HCT116 (cell line): Measurements from ENCODE around the gene EPC1. TPM values are rescaled to one million over a fixed set of nuclear protein-coding genes. Genes with fewer than 3 reads are reported as not detected.

Experiments
- ATAC-seq: fragments of 200-7000 bp; cut with Tn5 transposase; 2 replicates; pipeline ENCODE4 v1.9.1; 2020; ENCODE audit warnings: mild to moderate bottlenecking, moderate library complexity
- BruUV-seq: library from RNA; stranded (reverse); fragments of 400-500 nt; replicated peaks from 2 replicates; lab custom pipeline; 2021; lab: Mats Ljungman, UMichigan
- CTCF ChIA-PET: fragments of 300-600 bp; sonication (Branson Sonifier 250); formaldehyde crosslinking; loops from one replicate; lab custom pipeline; 2021; ENCODE audit warnings: antibody characterized with exemption; lab: Charles Lee
- POLR2A ChIA-PET: fragments of 300-600, 350-600 bp; sonication (Branson Sonifier 250); formaldehyde crosslinking; loops from one replicate; lab custom pipeline; 2021; ENCODE audit warnings: antibody characterized with exemption; lab: Charles Lee
- RAD21 ChIA-PET, 2 experiments: fragments of 300-600 bp; sonication (Branson Sonifier 250); formaldehyde crosslinking; loops; one replicate each; lab custom pipeline; 2023; ENCODE audit warnings: low total read pairs in 2 of 2; ENCODE audit not compliant: uncharacterized antibody in 2 of 2, unreplicated experiment in 2 of 2, low non-redundant PET in 1 of 2; lab: Charles Lee
- DNase-seq: peaks from one replicate; pipeline ENCODE4 v3.0.0-alpha.2; 2010; ENCODE audit warnings: low read depth, low spot score
- H2AFZ ChIP-seq: fragments of 200-600 bp; shearing (Covaris generic), sonication (generic); 2 replicates; pipeline ENCODE4 v1.6.1; 2017; ENCODE audit warnings: low read depth, mixed run types, mixed read lengths, antibody characterized with exemption, low read length; ENCODE audit not compliant: poor library complexity, severe bottlenecking
- H3K27ac ChIP-seq: 2 replicates; pipeline ENCODE4 v1.5.1; 2012; ENCODE audit warnings: low read depth, low read length
- H3K27me3 ChIP-seq: fragments of 200-600 bp; sonication (generic); 2 replicates; pipeline ENCODE4 v1.6.1; 2016; ENCODE audit warnings: mixed run types, low read length, mixed read lengths; ENCODE audit not compliant: insufficient read depth
- H3K36me3 ChIP-seq, 2 experiments: fragments of 200-500 bp in 1 of 2; fragments of 200-600 bp in 1 of 2; sonication (Bioruptor generic) in 1 of 2; sonication (generic) in 1 of 2; 2 replicates each; pipeline versions ENCODE4 v1.5.1 to v1.6.1; 2014 to 2016; ENCODE audit warnings: low read length in 2 of 2, inconsistent platforms in 1 of 2, mixed read lengths in 1 of 2, mixed run types in 1 of 2; ENCODE audit not compliant: insufficient read depth in 2 of 2, control insufficient read depth in 1 of 2
- H3K4me1 ChIP-seq, 2 experiments: fragments of 200-600 bp in 1 of 2; sonication (generic) in 1 of 2; 2 replicates each; pipeline versions ENCODE4 v1.5.1 to v1.6.1; 2012 to 2017; ENCODE audit warnings: low read length in 2 of 2, inconsistent platforms in 1 of 2, mild to moderate bottlenecking in 1 of 2, mixed read lengths in 1 of 2, mixed run types in 1 of 2, moderate library complexity in 1 of 2; ENCODE audit not compliant: insufficient read depth in 2 of 2, control insufficient read depth in 1 of 2
- H3K4me2 ChIP-seq: fragments of 200-600 bp; sonication (generic); 2 replicates; pipeline ENCODE4 v1.6.1; 2017; ENCODE audit warnings: mixed run types, low read length, mixed read lengths
- H3K4me3 ChIP-seq, 2 experiments: fragments of 200-600 bp in 1 of 2; sonication (generic) in 1 of 2; replicated peaks in 1 of 2; 2 replicates each; pipeline ENCODE4 v1.5.1; 2011 to 2016; ENCODE audit warnings: low read length in 2 of 2, control low read depth in 1 of 2, low read depth in 1 of 2, mild to moderate bottlenecking in 1 of 2, mixed read lengths in 1 of 2, mixed run types in 1 of 2
- H3K79me2 ChIP-seq: fragments of 200-600 bp; sonication (generic); 2 replicates; pipeline ENCODE4 v1.6.1; 2017; ENCODE audit warnings: mild to moderate bottlenecking, mixed run types, low read length, moderate library complexity, mixed read lengths; ENCODE audit not compliant: insufficient read depth
- H3K9ac ChIP-seq: fragments of 200-600 bp; sonication (generic); 2 replicates; pipeline ENCODE4 v1.6.1; 2016; ENCODE audit warnings: low read length, mixed read lengths
- H3K9me2 ChIP-seq: fragments of 200-600 bp; sonication (generic), shearing (Covaris generic); 2 replicates; pipeline ENCODE4 v1.6.1; 2017; ENCODE audit warnings: mixed run types, mild to moderate bottlenecking, moderate library complexity; ENCODE audit not compliant: insufficient read depth
- H3K9me3 ChIP-seq, 2 experiments: fragments of 200-500 bp in 1 of 2; fragments of 200-600 bp in 1 of 2; sonication (Bioruptor generic) in 1 of 2; sonication (generic) in 1 of 2; 2 replicates each; pipeline ENCODE4 v1.6.1; 2014 to 2017; ENCODE audit warnings: low read length in 2 of 2, mixed read lengths in 2 of 2, inconsistent platforms in 1 of 2, low read depth in 1 of 2, mild to moderate bottlenecking in 1 of 2, mixed run types in 1 of 2, moderate library complexity in 1 of 2; ENCODE audit not compliant: control insufficient read depth in 1 of 2, insufficient read depth in 1 of 2
- H4K20me1 ChIP-seq: fragments of 200-600 bp; sonication (generic), shearing (Covaris generic); 2 replicates; pipeline ENCODE4 v1.6.1; 2017; ENCODE audit warnings: mixed run types, mild to moderate bottlenecking, moderate library complexity; ENCODE audit not compliant: insufficient read depth
- ATF3 ChIP-seq: IDR thresholded peaks from 2 replicates; pipeline ENCODE4 v1.6.1; 2012
- CBX3 ChIP-seq: IDR thresholded peaks from 2 replicates; pipeline ENCODE4 v1.6.1; 2012; ENCODE audit warnings: low read depth
- CTCF ChIP-seq, 3 experiments: fragments of 200-600 bp in 1 of 3; sonication (generic) in 1 of 3; IDR thresholded peaks in 2 of 3; conservative IDR thresholded peaks in 1 of 3; 2 replicates each; pipeline ENCODE4 v1.5.1; 2012 to 2017; ENCODE audit warnings: low read depth in 2 of 3, low read length in 2 of 3, antibody characterized with exemption in 1 of 3, borderline replicate concordance in 1 of 3, control low read depth in 1 of 3, mild to moderate bottlenecking in 1 of 3, mixed read lengths in 1 of 3, mixed run types in 1 of 3, moderate library complexity in 1 of 3; ENCODE audit not compliant: insufficient read depth in 1 of 3
- EGR1 ChIP-seq: IDR thresholded peaks from 2 replicates; pipeline ENCODE4 v1.6.1; 2012; ENCODE audit warnings: low read depth
- ELF1 ChIP-seq: IDR thresholded peaks from 2 replicates; pipeline ENCODE4 v1.6.1; 2012; ENCODE audit warnings: low read depth, borderline replicate concordance
- EZH2 ChIP-seq: fragments of 200-600 bp; sonication (generic); IDR thresholded peaks from 2 replicates; pipeline ENCODE4 v1.6.1; 2017; ENCODE audit warnings: antibody characterized with exemption, mixed run types
- EZH2phosphoT487 ChIP-seq: fragments of 200-600 bp; IDR thresholded peaks from 2 replicates; pipeline ENCODE4 v1.6.1; 2018; ENCODE audit warnings: antibody characterized with exemption, borderline replicate concordance
- JUND ChIP-seq: IDR thresholded peaks from 2 replicates; pipeline ENCODE4 v1.6.1; 2012
- POLR2A ChIP-seq: IDR thresholded peaks from 2 replicates; pipeline ENCODE4 v1.7.0; 2011; ENCODE audit warnings: borderline replicate concordance; ENCODE audit not compliant: insufficient read depth, insufficient read length; ENCODE audit errors: extremely low read depth
- SIN3A ChIP-seq: IDR thresholded peaks from 2 replicates; pipeline ENCODE4 v1.6.1; 2012; ENCODE audit warnings: low read depth
- SP1 ChIP-seq: IDR thresholded peaks from 2 replicates; pipeline ENCODE4 v1.6.1; 2012; ENCODE audit warnings: low read depth
- SRF ChIP-seq: IDR thresholded peaks from 2 replicates; pipeline ENCODE4 v1.6.1; 2012; ENCODE audit warnings: low read depth
- TCF7L2 ChIP-seq: IDR thresholded peaks from 2 replicates; pipeline ENCODE4 v1.7.0; 2011; ENCODE audit warnings: borderline replicate concordance, inconsistent platforms; ENCODE audit not compliant: insufficient read depth, insufficient read length; ENCODE audit errors: extremely low read depth
- YY1 ChIP-seq: IDR thresholded peaks from 2 replicates; pipeline ENCODE4 v1.6.1; 2011; ENCODE audit warnings: low read length, low read depth, moderate library complexity, mild to moderate bottlenecking; ENCODE audit not compliant: insufficient replicate concordance; ENCODE audit errors: extremely low read depth
- ZNF274 ChIP-seq: fragments of 200-500 bp; sonication (Bioruptor generic); IDR thresholded peaks from 2 replicates; pipeline ENCODE4 v1.6.1; 2014; ENCODE audit warnings: mild to moderate bottlenecking, low read depth, low read length, inconsistent platforms
- intact Hi-C: fragments of 100-400 bp; cut with micrococcal nuclease; formaldehyde crosslinking; loops from 2 replicates; pipeline ENCODE4 v1.10.0; 2022
- total RNA-seq: library from RNA; stranded (reverse); gene quantifications from one replicate; pipeline ENCODE4 v1.2.1, GENCODE V29; 2021; ENCODE audit not compliant: unreplicated experiment

The EPC1 gene
- total RNA-seq, 1 experiment from 2014 or later, result 20.1 TPM

- ChIA-PET CTCF (interaction anchor here (1.4 to 1.8 kb wide), 2 partner anchors 9 to 12 kb away, joined by 4 to 5 read pairs; no protein-coding TSS in a partner anchor), POLR2A (no interaction called here), RAD21 (interaction anchor here in 1 of 2 experiments (0.6 kb wide), 1 partner anchor 405 kb away, joined by 3 read pairs; no protein-coding TSS in a partner anchor)
- DNase-seq, result no peak
- no peaks in the 10 kb centered on the region for H4K20me1 ChIP-seq
- H3K4me2 ChIP-seq, result no peak overlapping the region
- H3K9me2 ChIP-seq, result no peaks in the 10 kb centered on the region
- no peak for ATAC-seq
- no peak overlapping the region for H2AFZ ChIP-seq
- intact Hi-C loops, result no loop called here
- H3K27ac ChIP-seq, result no peak overlapping the region
- H3K36me3 ChIP-seq, result no peaks in the 10 kb centered on the region
- H3K9me3 ChIP-seq, result no peaks in the 10 kb centered on the region
- no peak overlapping the region for H3K9ac ChIP-seq
- no TSS peak for BruUV-seq
- no peak for TF ChIP-seq SIN3A
- no peak for TF ChIP-seq CTCF (IDR thresholded peaks at IDR 0.05 in 2 of 3, conservative IDR thresholded peaks at IDR 0.05 in 1 of 3; ENCODE audit: borderline replicate concordance in 1 of 3, insufficient read depth in 1 of 3, low read depth in 2 of 3, low read length in 2 of 3)
- no peak for TF ChIP-seq SRF
- no peak for TF ChIP-seq SP1
- no peak for TF ChIP-seq JUND
- no peak for TF ChIP-seq ATF3
- TF ChIP-seq TCF7L2, result no peak
- no peak for TF ChIP-seq POLR2A
- TF ChIP-seq ELF1, result no peak
- no peak for TF ChIP-seq ZNF274
- TF ChIP-seq EZH2phosphoT487, result no peak
- no peak for TF ChIP-seq EGR1
- TF ChIP-seq YY1, result no peak
- TF ChIP-seq EZH2, result no peak
- TF ChIP-seq CBX3, result no peak
- no peaks in the 10 kb centered on the region for H3K4me1 ChIP-seq
- H3K27me3 ChIP-seq, result no peaks in the 10 kb centered on the region
- no peaks in the 10 kb centered on the region for H3K79me2 ChIP-seq
- no peak overlapping the region for H3K4me3 ChIP-seq
These were observed 102.9 kb downstream of the EPC1 start for GRCh38 chr10:32244011-32244410.
